Kidney (tissue), 14 donors: ENCODE results near the gene HOXA2. TPM values are rescaled to one million over a fixed set of nuclear protein-coding genes. Genes with fewer than 3 reads are reported as not detected.

ENCODE experiments used
- DNase-seq, 5 donors: peaks; one replicate each; pipeline ENCODE4 v3.0.0-alpha.2; 2013 to 2020
- FAIRE-seq: peaks from 2 replicates; lab custom pipeline; 2012; peaks lifted over from hg19 to GRCh38; lab: Jason Lieb, UNC
- H3K27ac ChIP-seq, 2 donors: one replicate each; pipeline ENCODE4 v1.7.0; 2013; ENCODE audit warnings: low read depth in 2 of 2, low read length in 2 of 2, inconsistent platforms in 1 of 2
- H3K27me3 ChIP-seq: one replicate; pipeline ENCODE4 v1.7.1; 2013; ENCODE audit warnings: low read length, inconsistent platforms; ENCODE audit not compliant: control insufficient read depth, insufficient read depth
- H3K36me3 ChIP-seq, 3 donors: one replicate each; pipeline versions ENCODE4 v1.7.0 to v1.7.1; 2013; ENCODE audit warnings: low read length in 3 of 3, control low read depth in 1 of 3, inconsistent platforms in 1 of 3; ENCODE audit not compliant: insufficient read depth in 3 of 3, control insufficient read depth in 2 of 3
- H3K4me1 ChIP-seq, 3 donors: one replicate each; pipeline versions ENCODE4 v1.7.0 to v1.7.1; 2013; ENCODE audit warnings: low read length in 3 of 3, inconsistent platforms in 1 of 3, low read depth in 1 of 3; ENCODE audit not compliant: control insufficient read depth in 2 of 3, insufficient read depth in 2 of 3
- H3K4me3 ChIP-seq, 3 donors: one replicate each; pipeline versions ENCODE4 v1.7.0 to v1.8.1; 2013; ENCODE audit warnings: low read length in 3 of 3, control low read depth in 1 of 3, inconsistent platforms in 1 of 3
- H3K9ac ChIP-seq, 3 donors: one replicate each; pipeline versions ENCODE4 v1.7.0 to v1.7.1; 2013; ENCODE audit warnings: low read length in 3 of 3, control low read depth in 1 of 3, inconsistent platforms in 1 of 3
- H3K9me3 ChIP-seq, 3 donors: one replicate each; pipeline versions ENCODE4 v1.7.0 to v1.7.1; 2013; ENCODE audit warnings: low read length in 3 of 3, control low read depth in 1 of 3, inconsistent platforms in 1 of 3; ENCODE audit not compliant: control insufficient read depth in 2 of 3, insufficient read depth in 1 of 3
- intact Hi-C: fragments of 100-400 bp; cut with DNase I; formaldehyde crosslinking; loops from one replicate; pipeline ENCODE4 v1.11.1; 2022
- polyA plus RNA-seq: library from polyadenylated mRNA; stranded (reverse); fragments of 350-450 nt; fragmentation: Illumina TruSeq; extraction: RNeasy Lipid Tissue Mini Kit (QIAGEN cat#74804); gene quantifications from one replicate; pipeline ENCODE4 v1.2.3, GENCODE V29; 2014; ENCODE audit warnings: low read depth, low replicate concordance; ENCODE audit not compliant: insufficient read depth
- total RNA-seq: library from RNA; stranded (reverse); fragmentation: NEBNext Ultra II Directional; extraction: Animal tissue kit (Norgen Biotek cat#: 25700); gene quantifications from one replicate; pipeline ENCODE4 v1.2.1, GENCODE V29; 2021
- TF ChIP-seq, protein P1 (sequence below): IDR thresholded peaks from 3 replicates; pipeline ENCODE4 v1.5.1; 2012; ENCODE audit warnings: mild to moderate bottlenecking, moderate library complexity, borderline replicate concordance; ENCODE audit not compliant: insufficient read depth; ENCODE audit errors: extremely low read depth
- donor health status: control.
- donor health status: control.
- donor health status: control.
- donor health status: control.
- donor health status: control.
- donor health status: DM: yes; HTN: yes; CAD: no.
- donor health status: Normal renal cell carcinoma (clear cell type).

Gene HOXA2
- total and polyA plus RNA-seq, 2 donors from 2014 or later, result 1.3 to 2.9 TPM

DNA sequence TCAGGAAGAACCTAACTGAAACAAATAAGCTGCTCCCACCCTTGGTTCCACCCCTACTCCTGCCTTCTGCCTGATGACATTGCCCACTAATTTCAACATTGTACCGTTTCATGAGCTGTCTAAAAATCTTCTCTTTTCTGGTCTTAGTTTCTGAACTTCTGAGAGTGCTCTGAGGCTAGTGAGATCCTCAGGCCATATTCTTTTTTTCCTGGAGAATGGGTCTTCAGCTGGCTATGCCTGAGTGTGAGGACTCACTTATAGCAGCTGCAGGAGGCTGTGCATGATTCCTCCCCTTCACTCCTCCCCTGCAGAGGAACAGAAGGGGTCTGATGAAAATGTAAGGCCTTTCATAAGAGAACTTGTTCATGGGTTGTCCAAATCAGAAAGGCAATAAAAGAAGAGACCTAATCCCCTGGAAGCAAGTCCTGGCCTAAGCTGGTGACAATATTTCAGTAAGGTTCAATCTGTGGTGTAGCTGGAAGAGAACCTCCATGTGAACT, 17.0 kb upstream of the HOXA2 start:
- DNase-seq (peak in 1 of 5 donors; percentile 13), FAIRE-seq (no peak)
- Histone ChIP-seq H3K9me3 (no peaks in the 10 kb centered on the region), H3K36me3 (peaks cover 0 to 2% (median 0%) of the 10 kb centered on the region in 3 donors), H3K4me1 (peaks cover 14 to 31% (median 28%) of the 10 kb centered on the region in 3 donors), H3K4me3 (peak overlapping the region in 1 of 3 donors; percentile 28), H3K27me3 (no peaks in the 10 kb centered on the region), H3K27ac (peak overlapping the region; percentile 30 to 88), H3K9ac (peak overlapping the region in 2 of 3 donors; percentile 5 to 57)
- TF ChIP-seq, protein P1, sequence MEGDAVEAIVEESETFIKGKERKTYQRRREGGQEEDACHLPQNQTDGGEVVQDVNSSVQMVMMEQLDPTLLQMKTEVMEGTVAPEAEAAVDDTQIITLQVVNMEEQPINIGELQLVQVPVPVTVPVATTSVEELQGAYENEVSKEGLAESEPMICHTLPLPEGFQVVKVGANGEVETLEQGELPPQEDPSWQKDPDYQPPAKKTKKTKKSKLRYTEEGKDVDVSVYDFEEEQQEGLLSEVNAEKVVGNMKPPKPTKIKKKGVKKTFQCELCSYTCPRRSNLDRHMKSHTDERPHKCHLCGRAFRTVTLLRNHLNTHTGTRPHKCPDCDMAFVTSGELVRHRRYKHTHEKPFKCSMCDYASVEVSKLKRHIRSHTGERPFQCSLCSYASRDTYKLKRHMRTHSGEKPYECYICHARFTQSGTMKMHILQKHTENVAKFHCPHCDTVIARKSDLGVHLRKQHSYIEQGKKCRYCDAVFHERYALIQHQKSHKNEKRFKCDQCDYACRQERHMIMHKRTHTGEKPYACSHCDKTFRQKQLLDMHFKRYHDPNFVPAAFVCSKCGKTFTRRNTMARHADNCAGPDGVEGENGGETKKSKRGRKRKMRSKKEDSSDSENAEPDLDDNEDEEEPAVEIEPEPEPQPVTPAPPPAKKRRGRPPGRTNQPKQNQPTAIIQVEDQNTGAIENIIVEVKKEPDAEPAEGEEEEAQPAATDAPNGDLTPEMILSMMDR, result no peak
- intact Hi-C loops, result no loop called here

- DNase-seq (peak in 4 of 5 donors; percentile 37 to 73 (median 51)), FAIRE-seq (no peak)
- H3K4me1 ChIP-seq, result peaks cover 13 to 28% (median 28%) of the 10 kb centered on the region in 3 donors
- TF ChIP-seq, protein P1, result no peak
- no peaks in the 10 kb centered on the region for H3K9me3 ChIP-seq
- peaks cover 0 to 2% (median 0%) of the 10 kb centered on the region in 3 donors for H3K36me3 ChIP-seq
- H3K4me3 ChIP-seq, result peak overlapping the region; percentile 61 to 74 (median 64)
- peak overlapping the region; percentile 96 for H3K27ac ChIP-seq
- no peaks in the 10 kb centered on the region for H3K27me3 ChIP-seq
- intact Hi-C loops, result no loop called here
- peak overlapping the region in 2 of 3 donors; percentile 54 to 81 for H3K9ac ChIP-seq
Observed at GRCh38 chr7:27118580-27118979, 16.1 kb upstream of the HOXA2 start.

GRCh38 chr7:27117887-27118491, 15.5 kb upstream of the HOXA2 start:
- H3K4me1 ChIP-seq, result peaks cover 13 to 31% (median 26%) of the 10 kb centered on the region in 3 donors
- H3K9me3 ChIP-seq, result no peaks in the 10 kb centered on the region
- TF ChIP-seq, protein P1, result no peak
- intact Hi-C loops, result no loop called here
- no peaks in the 10 kb centered on the region for H3K27me3 ChIP-seq
- FAIRE-seq (no peak), DNase-seq (peak in 4 of 5 donors; percentile 69 to 83 (median 78))
- H3K27ac ChIP-seq, result peak overlapping the region; percentile 96
- peak overlapping the region; percentile 61 to 74 (median 64) for H3K4me3 ChIP-seq
- peaks cover 0 to 2% (median 0%) of the 10 kb centered on the region in 3 donors for H3K36me3 ChIP-seq
- H3K9ac ChIP-seq, result peak overlapping the region; percentile 54 to 81 (median 78)
